Duodenal mucosa (tissue), 2 donors: ENCODE data around the gene TLL1.

Source experiments
- H3K27ac ChIP-seq: one replicate; pipeline ENCODE4 v1.7.0; 2013; ENCODE audit warnings: low read depth, low read length
- H3K27me3 ChIP-seq, 2 donors: one replicate each; pipeline ENCODE4 v1.7.0; 2013; ENCODE audit warnings: low read length in 2 of 2, control low read depth in 1 of 2; ENCODE audit not compliant: insufficient read depth in 2 of 2, control insufficient read depth in 1 of 2
- H3K36me3 ChIP-seq, 2 donors: one replicate each; pipeline ENCODE4 v1.7.0; 2013; ENCODE audit warnings: low read length in 2 of 2, control low read depth in 1 of 2; ENCODE audit not compliant: insufficient read depth in 2 of 2, control insufficient read depth in 1 of 2
- H3K4me1 ChIP-seq, 2 donors: one replicate each; pipeline ENCODE4 v1.7.0; 2013; ENCODE audit warnings: low read length in 2 of 2, control low read depth in 1 of 2; ENCODE audit not compliant: insufficient read depth in 2 of 2, control insufficient read depth in 1 of 2
- H3K4me3 ChIP-seq, 2 donors: one replicate each; pipeline ENCODE4 v1.7.0; 2013; ENCODE audit warnings: low read length in 2 of 2, low read depth in 1 of 2
- H3K9ac ChIP-seq, 2 donors: one replicate each; pipeline ENCODE4 v1.7.0; 2013; ENCODE audit warnings: low read length in 2 of 2, low read depth in 1 of 2
- H3K9me3 ChIP-seq, 2 donors: one replicate each; pipeline ENCODE4 v1.7.0; 2013; ENCODE audit warnings: low read length in 2 of 2, control low read depth in 1 of 2; ENCODE audit not compliant: control insufficient read depth in 1 of 2

The TLL1 gene

DNA sequence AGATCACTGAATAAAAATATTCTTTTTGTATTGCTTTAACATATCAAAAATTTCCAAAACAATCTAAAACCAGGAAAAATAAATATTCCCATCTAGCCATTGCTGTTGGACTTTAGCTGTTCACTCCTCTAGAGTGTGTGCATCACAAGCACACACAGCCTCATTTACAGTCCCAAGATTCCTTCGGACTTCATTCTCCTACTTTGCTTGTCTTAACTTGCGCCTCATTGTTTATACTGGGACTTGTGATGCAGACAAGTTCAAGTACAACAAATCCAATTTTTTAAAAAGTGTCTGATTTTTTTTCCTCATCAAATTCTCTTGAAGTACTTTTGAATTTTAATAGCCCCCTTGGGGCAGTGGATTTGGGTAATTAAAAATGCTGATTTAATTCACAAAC is 55.6 kb downstream of the TLL1 start:
- Histone ChIP-seq H3K9me3 (no peaks in the 10 kb centered on the region), H3K36me3 (no peaks in the 10 kb centered on the region), H3K27me3 (no peaks in the 10 kb centered on the region), H3K27ac (no peak overlapping the region), H3K4me1 (no peaks in the 10 kb centered on the region), H3K4me3 (no peak overlapping the region), H3K9ac (no peak overlapping the region)

DNA sequence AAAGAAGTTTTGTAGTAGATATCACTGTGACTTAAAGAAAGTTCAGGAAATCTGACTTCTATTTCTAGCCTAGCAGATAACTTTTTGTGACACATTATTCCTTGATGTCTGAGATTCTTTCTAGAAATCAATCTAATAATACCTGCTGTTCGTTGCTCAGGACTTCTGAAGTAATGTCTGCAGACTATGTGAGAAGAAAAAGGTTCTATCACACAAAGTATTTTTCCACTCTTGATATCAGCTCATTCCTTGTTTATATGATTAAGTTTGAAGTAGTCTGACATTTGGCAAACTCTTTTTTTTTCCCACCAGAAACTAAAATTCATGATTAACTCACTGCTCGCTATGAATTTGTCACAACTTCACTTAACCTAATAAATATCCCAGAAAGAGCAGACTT is 56.6 kb downstream of the TLL1 start:
- Histone ChIP-seq H3K27me3 (no peaks in the 10 kb centered on the region), H3K27ac (no peak overlapping the region), H3K36me3 (no peaks in the 10 kb centered on the region), H3K4me3 (no peak overlapping the region), H3K9me3 (no peaks in the 10 kb centered on the region), H3K4me1 (no peaks in the 10 kb centered on the region), H3K9ac (no peak overlapping the region)

DNA sequence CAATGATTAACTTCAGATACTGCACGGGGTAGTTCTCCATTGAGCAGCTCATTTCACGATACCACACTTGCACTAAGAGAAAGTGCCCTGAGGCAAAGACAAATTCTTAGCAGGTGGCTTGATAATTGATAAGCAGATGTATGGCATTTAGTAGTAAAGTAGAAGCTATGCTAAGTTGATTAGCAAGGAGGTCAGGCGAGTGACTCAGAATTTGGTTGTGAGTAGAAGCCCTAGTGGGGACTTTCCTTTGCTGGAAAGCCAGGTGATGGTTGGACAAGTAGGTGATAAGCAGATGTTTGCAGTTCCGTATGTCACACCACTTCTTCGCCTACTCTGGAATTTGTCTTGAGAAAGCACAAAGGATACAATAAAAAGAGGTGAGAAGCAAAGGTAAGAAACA is 58.7 kb downstream of the TLL1 start:
- no peak overlapping the region for H3K4me3 ChIP-seq

DNA sequence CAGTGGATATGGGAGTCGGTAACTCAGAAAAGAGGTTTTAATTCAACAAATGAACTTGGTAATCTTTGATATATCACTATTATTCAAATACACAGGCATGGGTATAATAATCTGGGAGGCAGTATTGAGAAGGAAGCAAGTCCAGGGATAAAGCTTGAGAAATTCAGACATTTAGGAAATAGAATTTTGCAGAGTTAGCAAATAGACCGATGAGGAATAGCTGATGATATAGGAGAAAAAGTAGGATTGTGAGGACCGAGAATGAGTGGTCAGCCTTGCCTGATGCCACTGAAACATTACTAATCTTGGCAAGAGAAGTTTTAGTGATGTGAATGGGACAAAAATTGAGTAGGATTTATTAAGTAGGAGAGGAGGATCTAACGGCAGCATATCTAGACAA is 71.9 kb downstream of the TLL1 start:
- H3K4me1 ChIP-seq, result no peaks in the 10 kb centered on the region
- H3K36me3 ChIP-seq, result no peaks in the 10 kb centered on the region
- H3K4me3 ChIP-seq, result no peak overlapping the region
- no peak overlapping the region for H3K9ac ChIP-seq
- no peak overlapping the region for H3K27ac ChIP-seq
- H3K9me3 ChIP-seq, result no peaks in the 10 kb centered on the region
- H3K27me3 ChIP-seq, result no peaks in the 10 kb centered on the region

More for the DNA sequence above, 58.7 kb downstream of the TLL1 start:
- Histone ChIP-seq H3K27ac (no peak overlapping the region), H3K36me3 (no peaks in the 10 kb centered on the region), H3K9ac (no peak overlapping the region), H3K4me1 (no peaks in the 10 kb centered on the region), H3K27me3 (no peaks in the 10 kb centered on the region), H3K9me3 (no peaks in the 10 kb centered on the region)

- H3K36me3 ChIP-seq, result no peaks in the 10 kb centered on the region
- H3K27me3 ChIP-seq, result no peaks in the 10 kb centered on the region
- no peaks in the 10 kb centered on the region for H3K9me3 ChIP-seq
- no peak overlapping the region for H3K27ac ChIP-seq
- H3K4me3 ChIP-seq, result no peak overlapping the region
- no peak overlapping the region for H3K9ac ChIP-seq
- no peaks in the 10 kb centered on the region for H3K4me1 ChIP-seq
These were observed 73.0 kb downstream of the TLL1 start for GRCh38 chr4:165945991-165946390.

- Histone ChIP-seq H3K27ac (no peak overlapping the region), H3K9ac (no peak overlapping the region), H3K4me3 (no peak overlapping the region), H3K36me3 (no peaks in the 10 kb centered on the region), H3K9me3 (no peaks in the 10 kb centered on the region), H3K4me1 (no peaks in the 10 kb centered on the region), H3K27me3 (no peaks in the 10 kb centered on the region)
These were observed 74.0 kb downstream of the TLL1 start for GRCh38 chr4:165947019-165947418.

DNA sequence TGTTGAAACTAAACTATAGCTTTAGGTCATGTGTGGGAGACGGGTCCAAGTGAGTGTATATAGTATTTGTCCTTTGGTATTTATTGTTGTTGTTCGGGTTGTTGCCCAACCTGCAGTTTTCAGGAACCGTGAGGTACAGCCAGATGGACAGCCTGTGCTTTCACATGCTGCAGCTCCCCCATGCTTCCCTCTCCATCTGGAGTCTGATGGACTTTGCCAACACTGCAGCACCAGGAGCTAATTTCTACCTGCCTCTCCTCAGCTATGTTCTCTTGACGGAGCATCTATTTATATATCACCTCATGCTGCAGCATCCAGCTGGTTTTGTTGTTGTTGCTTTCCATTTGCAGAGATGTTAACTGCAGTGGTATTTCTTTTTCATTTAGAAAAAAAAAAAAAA is 80.1 kb downstream of the TLL1 start:
- Histone ChIP-seq H3K4me3 (no peak overlapping the region), H3K9ac (no peak overlapping the region), H3K27ac (no peak overlapping the region), H3K36me3 (no peaks in the 10 kb centered on the region), H3K9me3 (no peaks in the 10 kb centered on the region), H3K27me3 (no peaks in the 10 kb centered on the region), H3K4me1 (no peaks in the 10 kb centered on the region)

GRCh38 chr4:165963621-165964020 is 90.6 kb downstream of the TLL1 start:
- Histone ChIP-seq H3K9me3 (peaks cover 3 to 5% of the 10 kb centered on the region in 2 donors), H3K9ac (no peak overlapping the region), H3K36me3 (no peaks in the 10 kb centered on the region), H3K4me3 (no peak overlapping the region), H3K27me3 (no peaks in the 10 kb centered on the region), H3K4me1 (no peaks in the 10 kb centered on the region), H3K27ac (no peak overlapping the region)

DNA sequence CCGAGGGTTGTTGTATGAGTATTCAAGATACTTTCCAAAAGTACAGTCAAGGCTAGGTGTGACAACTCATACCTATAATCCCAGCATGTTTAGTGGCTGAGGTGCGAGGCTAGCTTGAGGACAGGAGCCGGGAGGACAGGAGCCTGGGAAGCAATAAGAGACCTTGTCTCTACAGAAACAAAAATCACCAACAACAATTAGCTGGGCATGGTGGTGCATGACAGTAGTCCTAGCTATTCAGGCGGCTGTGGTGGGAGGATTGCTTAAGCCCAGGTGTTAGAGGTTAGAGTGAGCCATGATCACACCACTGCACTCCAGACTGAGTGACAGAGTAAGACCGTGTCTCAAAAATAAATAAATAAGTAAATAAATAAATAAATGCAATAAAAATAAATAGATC is 91.6 kb downstream of the TLL1 start:
- no peaks in the 10 kb centered on the region for H3K4me1 ChIP-seq
- H3K4me3 ChIP-seq, result no peak overlapping the region
- H3K27ac ChIP-seq, result no peak overlapping the region
- no peaks in the 10 kb centered on the region for H3K27me3 ChIP-seq
- H3K9me3 ChIP-seq, result peaks cover 3 to 5% of the 10 kb centered on the region in 2 donors
- H3K36me3 ChIP-seq, result no peaks in the 10 kb centered on the region
- no peak overlapping the region for H3K9ac ChIP-seq

DNA sequence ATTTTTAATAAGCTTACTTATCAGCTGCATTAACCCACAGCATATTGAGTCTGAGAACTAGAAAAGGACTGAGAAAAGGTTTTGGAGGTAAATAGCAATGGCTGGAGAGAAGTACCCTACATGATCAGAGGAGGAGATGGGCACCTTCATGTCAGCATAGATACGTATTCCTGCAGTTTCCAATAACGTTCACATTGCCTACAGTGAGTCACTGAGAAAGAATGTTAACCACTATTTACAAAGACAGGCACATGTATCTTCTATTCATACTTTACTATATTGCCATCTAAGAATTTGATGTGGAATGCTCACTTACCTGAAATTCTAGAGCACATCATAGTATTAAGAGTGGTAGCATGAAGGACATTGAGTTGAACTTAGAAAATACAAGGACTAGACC is 92.5 kb downstream of the TLL1 start:
- no peaks in the 10 kb centered on the region for H3K27me3 ChIP-seq
- no peak overlapping the region for H3K27ac ChIP-seq
- no peaks in the 10 kb centered on the region for H3K4me1 ChIP-seq
- H3K4me3 ChIP-seq, result no peak overlapping the region
- peaks cover 3 to 5% of the 10 kb centered on the region in 2 donors for H3K9me3 ChIP-seq
- no peaks in the 10 kb centered on the region for H3K36me3 ChIP-seq
- H3K9ac ChIP-seq, result no peak overlapping the region

- Histone ChIP-seq H3K9ac (no peak overlapping the region), H3K4me1 (peaks cover 8 to 9% of the 10 kb centered on the region in 2 donors)
These were observed 93.8 kb downstream of the TLL1 start for GRCh38 chr4:165966833-165967232.

More at GRCh38 chr4:165966833-165967232, 93.8 kb downstream of the TLL1 start:
- H3K27ac ChIP-seq, result no peak overlapping the region
- H3K4me3 ChIP-seq, result no peak overlapping the region
- no peaks in the 10 kb centered on the region for H3K27me3 ChIP-seq
- H3K9me3 ChIP-seq, result peaks cover 3 to 5% of the 10 kb centered on the region in 2 donors
- H3K36me3 ChIP-seq, result no peaks in the 10 kb centered on the region
